ENCODE results near the gene KRT14.
"Not testable (repeated sequence)": the region's sequence is repeated elsewhere in the genome, so short reads cannot be mapped to it uniquely, and the experiment has no call there.

KRT14 gene

GRCh38 chr17:41586863-41587495, at the start of gene KRT14:
Gene KRT14 (minus strand): TSS chr17:41586895. CDS start chr17:41586834, 61 bp downstream.
- DNase-seq, result no peak

- no peak for DNase-seq
Observed at GRCh38 chr17:41635121-41636097, 48.7 kb upstream of the KRT14 start.

GRCh38 chr17:41634639-41635038, 47.9 kb upstream of the KRT14 start:
- no peak for DNase-seq

GRCh38 chr17:41633556-41634199, 47.0 kb upstream of the KRT14 start:
- no peak for DNase-seq

- DNase-seq, result no peak
Observed at GRCh38 chr17:41632482-41633105, 45.9 kb upstream of the KRT14 start.

GRCh38 chr17:41631898-41632285, 45.2 kb upstream of the KRT14 start:
- no peak for DNase-seq

- no peak for DNase-seq
Observed at GRCh38 chr17:41631025-41631897, 44.6 kb upstream of the KRT14 start.

- DNase-seq, result no peak
Observed at GRCh38 chr17:41629826-41630670, 43.4 kb upstream of the KRT14 start.

- no peak for DNase-seq
Observed at GRCh38 chr17:41629316-41629715, 42.6 kb upstream of the KRT14 start.

GRCh38 chr17:41628621-41629255, 42.0 kb upstream of the KRT14 start:
- not testable (repeated sequence) for DNase-seq

GRCh38 chr17:41628073-41628370, 41.3 kb upstream of the KRT14 start:
- not testable (repeated sequence) for DNase-seq

GRCh38 chr17:41627316-41628072, 40.8 kb upstream of the KRT14 start:
- no peak for DNase-seq

- not testable (repeated sequence) for DNase-seq
Observed at GRCh38 chr17:41626914-41627295, 40.2 kb upstream of the KRT14 start.

GRCh38 chr17:41626028-41626913, 39.6 kb upstream of the KRT14 start:
- not testable (repeated sequence) for DNase-seq

- DNase-seq, result no peak
Observed at GRCh38 chr17:41625602-41626001, 38.9 kb upstream of the KRT14 start.

GRCh38 chr17:41624208-41625101, 37.8 kb upstream of the KRT14 start, which contains the start of gene KRT17:
Gene KRT17 (minus strand): TSS chr17:41624575. CDS start chr17:41624509, 66 bp downstream.
- DNase-seq, result no peak

GRCh38 chr17:41623184-41623861, 36.6 kb upstream of the KRT14 start:
- not testable (repeated sequence) for DNase-seq
